Mesothelial cell of epicardium (in vitro differentiated cells): ENCODE results near the gene RBFOX1. TPM values are rescaled to one million over a fixed set of nuclear protein-coding genes. Genes with fewer than 3 reads are reported as not detected.

Experiments used
- DNase-seq, 2 experiments: peaks; one replicate each; pipeline ENCODE4 v3.0.0; 2021; ENCODE audit warnings: low spot score in 2 of 2; ENCODE audit not compliant: unreplicated experiment in 2 of 2
- H3K27ac Mint-ChIP-seq: 2 replicates; pipeline ENCODE4 v1.8.0; 2021; ENCODE audit warnings: mixed read lengths
- H3K27me3 Mint-ChIP-seq: 2 replicates; pipeline ENCODE4 v1.8.0; 2021; ENCODE audit warnings: low read depth, mixed read lengths
- H3K36me3 Mint-ChIP-seq: 2 replicates; pipeline ENCODE4 v1.8.0; 2021; ENCODE audit warnings: mixed read lengths
- H3K4me1 Mint-ChIP-seq: 2 replicates; pipeline ENCODE4 v1.8.0; 2021; ENCODE audit warnings: mixed read lengths
- H3K4me3 Mint-ChIP-seq: 2 replicates; pipeline ENCODE4 v1.8.0; 2021; ENCODE audit warnings: mild to moderate bottlenecking, moderate library complexity, mixed read lengths
- H3K9me3 Mint-ChIP-seq: 2 replicates; pipeline ENCODE4 v1.8.0; 2021; ENCODE audit warnings: mixed read lengths
- CTCF ChIP-seq: fragments of 200-600 bp; sonication (generic); IDR thresholded peaks from one replicate; pipeline ENCODE4 v1.5.0; 2021; ENCODE audit warnings: antibody characterized with exemption; ENCODE audit not compliant: unreplicated experiment
- total RNA-seq: library from RNA; stranded (reverse); gene quantifications from 3 replicates; pipeline ENCODE4 v1.2.1, GENCODE V29; 2021

The RBFOX1 gene
- total RNA-seq, 1 donor from 2014 or later: 0.67 TPM

GRCh38 chr16:7380911-7381310 is 48.3 kb downstream of the RBFOX1 start:
- Mint-ChIP-seq H3K9me3 (peaks cover 5% of the 10 kb centered on the region), H3K4me3 (no peak overlapping the region), H3K4me1 (peaks cover 4% of the 10 kb centered on the region), H3K27me3 (peaks cover 11% of the 10 kb centered on the region), H3K36me3 (no peaks in the 10 kb centered on the region), H3K27ac (no peak overlapping the region)
- DNase-seq: no peak
- TF ChIP-seq CTCF: no peak

GRCh38 chr16:7381671-7382070 is 49.0 kb downstream of the RBFOX1 start:
- Mint-ChIP-seq H3K4me3 (no peak overlapping the region), H3K27ac (no peak overlapping the region), H3K9me3 (peaks cover 5% of the 10 kb centered on the region), H3K4me1 (peaks cover under 1% of the 10 kb centered on the region), H3K36me3 (no peaks in the 10 kb centered on the region), H3K27me3 (peaks cover 11% of the 10 kb centered on the region)
- no peak for TF ChIP-seq CTCF
- no peak for DNase-seq

- Mint-ChIP-seq H3K36me3 (no peaks in the 10 kb centered on the region), H3K4me1 (no peaks in the 10 kb centered on the region), H3K4me3 (no peak overlapping the region), H3K9me3 (peaks cover 5% of the 10 kb centered on the region), H3K27ac (no peak overlapping the region), H3K27me3 (peaks cover 11% of the 10 kb centered on the region)
- no peak for DNase-seq
- TF ChIP-seq CTCF: no peak
These were observed 49.9 kb downstream of the RBFOX1 start for GRCh38 chr16:7382521-7382920.

- H3K27me3 Mint-ChIP-seq: peaks cover 3% of the 10 kb centered on the region
- TF ChIP-seq CTCF: no peak
These were observed 58.3 kb downstream of the RBFOX1 start for GRCh38 chr16:7390974-7391373.

GRCh38 chr16:7391694-7392093 is 59.0 kb downstream of the RBFOX1 start:
- Mint-ChIP-seq H3K27ac (no peak overlapping the region), H3K4me3 (no peak overlapping the region), H3K4me1 (peaks cover 8% of the 10 kb centered on the region), H3K36me3 (no peaks in the 10 kb centered on the region), H3K27me3 (peaks cover 3% of the 10 kb centered on the region), H3K9me3 (peaks cover 4% of the 10 kb centered on the region)
- no peak for TF ChIP-seq CTCF
- no peak for DNase-seq

More at GRCh38 chr16:7390974-7391373, 58.3 kb downstream of the RBFOX1 start:
- Mint-ChIP-seq H3K4me3 (no peak overlapping the region), H3K9me3 (peaks cover 4% of the 10 kb centered on the region), H3K27ac (no peak overlapping the region), H3K36me3 (no peaks in the 10 kb centered on the region), H3K4me1 (peaks cover 8% of the 10 kb centered on the region)
- no peak for DNase-seq

- no peak overlapping the region for H3K27ac Mint-ChIP-seq
- no peaks in the 10 kb centered on the region for H3K36me3 Mint-ChIP-seq
- H3K9me3 Mint-ChIP-seq: peaks cover 4% of the 10 kb centered on the region
- H3K4me3 Mint-ChIP-seq: no peak overlapping the region
- no peak for DNase-seq
- no peak for TF ChIP-seq CTCF
- H3K27me3 Mint-ChIP-seq: peaks cover 6% of the 10 kb centered on the region
- H3K4me1 Mint-ChIP-seq: peaks cover 8% of the 10 kb centered on the region
These were observed 59.6 kb downstream of the RBFOX1 start for GRCh38 chr16:7392206-7392605.
